ENCODE results near the gene DPY19L3.

DNA sequence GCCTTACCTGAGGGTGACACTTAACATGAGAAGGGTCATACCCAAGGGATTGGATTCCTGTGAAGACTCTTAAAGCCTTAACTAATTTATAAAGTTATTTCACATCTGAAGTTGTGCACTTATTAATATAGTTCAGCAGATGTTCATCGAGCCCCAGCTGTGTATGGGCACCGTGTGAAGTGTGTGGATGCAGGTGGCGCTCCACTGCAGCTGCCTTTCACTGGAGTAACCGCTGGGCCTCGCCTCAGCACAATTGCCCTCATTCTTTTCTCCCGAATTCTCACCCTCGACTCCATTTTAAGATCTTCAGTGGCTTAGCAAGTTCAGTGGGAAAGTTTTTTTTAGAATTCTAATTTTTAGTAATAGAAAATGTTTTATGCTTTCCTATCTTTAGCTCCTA is 66.2 kb downstream of the DPY19L3 start:
- TF ChIP-seq, protein P1, sequence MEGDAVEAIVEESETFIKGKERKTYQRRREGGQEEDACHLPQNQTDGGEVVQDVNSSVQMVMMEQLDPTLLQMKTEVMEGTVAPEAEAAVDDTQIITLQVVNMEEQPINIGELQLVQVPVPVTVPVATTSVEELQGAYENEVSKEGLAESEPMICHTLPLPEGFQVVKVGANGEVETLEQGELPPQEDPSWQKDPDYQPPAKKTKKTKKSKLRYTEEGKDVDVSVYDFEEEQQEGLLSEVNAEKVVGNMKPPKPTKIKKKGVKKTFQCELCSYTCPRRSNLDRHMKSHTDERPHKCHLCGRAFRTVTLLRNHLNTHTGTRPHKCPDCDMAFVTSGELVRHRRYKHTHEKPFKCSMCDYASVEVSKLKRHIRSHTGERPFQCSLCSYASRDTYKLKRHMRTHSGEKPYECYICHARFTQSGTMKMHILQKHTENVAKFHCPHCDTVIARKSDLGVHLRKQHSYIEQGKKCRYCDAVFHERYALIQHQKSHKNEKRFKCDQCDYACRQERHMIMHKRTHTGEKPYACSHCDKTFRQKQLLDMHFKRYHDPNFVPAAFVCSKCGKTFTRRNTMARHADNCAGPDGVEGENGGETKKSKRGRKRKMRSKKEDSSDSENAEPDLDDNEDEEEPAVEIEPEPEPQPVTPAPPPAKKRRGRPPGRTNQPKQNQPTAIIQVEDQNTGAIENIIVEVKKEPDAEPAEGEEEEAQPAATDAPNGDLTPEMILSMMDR (IDR thresholded peaks at IDR 0.05): no peak
- TF ChIP-seq POLR2A (IDR thresholded peaks at IDR 0.05): no peak
- no peak for TF ChIP-seq POLR2AphosphoS5 (IDR thresholded peaks at IDR 0.05; ENCODE audit: insufficient read depth in 1 of 2, low read depth in 1 of 2)

Data from vagina (tissue), 2 donors.